ENCODE results near the gene CLTB. TPM values are rescaled to one million over a fixed set of nuclear protein-coding genes. Genes with fewer than 3 reads are reported as not detected.

The CLTB gene
- total RNA-seq, 1 experiment from 2014 or later = 339 TPM

- no peak for DNase-seq (ENCODE audit: unreplicated experiment)
- CTCF ChIA-PET = interaction anchor here (0.7 kb wide), 1 partner anchor 10 kb away, joined by 3 read pairs; no protein-coding TSS in a partner anchor
- POLR2A ChIA-PET = interaction anchor here (1.0 to 11.3 kb wide), 3 partner anchors 9 to 78 kb away, joined by 3 to 149 read pairs (median 6); partner anchors contain the start of genes FAF2 and RNF44
- peaks cover 24% of the 10 kb centered on the region for H3K4me1 Mint-ChIP-seq (ENCODE audit: insufficient read depth, unreplicated experiment)
- H3K27ac Mint-ChIP-seq (ENCODE audit: low read depth, unreplicated experiment) = no peak overlapping the region
- peaks cover 40% of the 10 kb centered on the region for H3K36me3 Mint-ChIP-seq (ENCODE audit: insufficient read depth, unreplicated experiment)
- no peaks in the 10 kb centered on the region for H3K27me3 Mint-ChIP-seq (ENCODE audit: insufficient read depth, unreplicated experiment)
- BruUV-seq (replicated peaks) = no TSS peak
- no peak overlapping the region for H3K4me3 Mint-ChIP-seq (ENCODE audit: unreplicated experiment)
- intact Hi-C loops (cut with micrococcal nuclease) = no loop called here
- no peak for TF ChIP-seq CTCF (IDR thresholded peaks at IDR 0.05; ENCODE audit: unreplicated experiment)
- H3K9me3 Mint-ChIP-seq (ENCODE audit: unreplicated experiment) = no peaks in the 10 kb centered on the region
These were observed 42.7 kb upstream of the CLTB start for GRCh38 chr5:176458904-176459561.

DNA sequence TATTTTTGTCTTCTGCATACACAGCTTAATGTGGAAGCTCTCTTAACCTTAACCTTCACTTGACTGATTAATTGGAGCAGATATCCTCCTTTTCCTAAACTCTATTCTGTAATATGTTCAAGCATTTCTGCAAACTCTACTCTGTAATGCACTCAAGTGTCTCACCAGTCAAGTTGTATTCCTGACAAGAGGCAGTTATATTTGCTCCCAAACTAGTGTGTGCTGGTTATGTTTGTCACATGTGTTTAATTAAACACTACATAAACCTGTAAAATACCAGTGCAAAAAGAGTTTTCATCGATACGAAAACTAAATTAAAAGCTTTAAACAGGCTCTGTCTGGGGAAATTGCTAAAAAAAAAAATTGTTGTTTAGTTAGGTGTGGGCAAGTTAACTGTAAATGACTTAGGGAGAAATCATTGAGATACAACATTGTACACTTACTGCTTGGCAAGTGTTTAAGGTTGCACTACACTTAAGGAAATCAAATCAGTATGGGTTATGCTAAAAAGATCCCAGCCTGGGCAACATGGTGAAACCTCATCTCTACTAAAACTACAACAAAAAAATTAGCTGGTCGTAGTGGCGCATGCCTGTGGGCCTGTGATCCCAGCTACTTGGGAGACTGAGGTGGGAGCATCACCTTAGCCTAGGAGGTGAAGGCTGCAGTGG is 38.5 kb upstream of the CLTB start:
- H3K27ac Mint-ChIP-seq (ENCODE audit: low read depth, unreplicated experiment) = no peak overlapping the region
- no TSS peak for BruUV-seq (replicated peaks)

GRCh38 chr5:176450077-176450476 is 33.7 kb upstream of the CLTB start:
- peaks cover 49% of the 10 kb centered on the region for H3K36me3 Mint-ChIP-seq (ENCODE audit: insufficient read depth, unreplicated experiment)
- DNase-seq (ENCODE audit: unreplicated experiment) = no peak
- TF ChIP-seq CTCF (IDR thresholded peaks at IDR 0.05; ENCODE audit: unreplicated experiment) = no peak
- intact Hi-C loops (cut with micrococcal nuclease) = no loop called here
- CTCF ChIA-PET = interaction anchor here (0.5 to 6.7 kb wide), 6 partner anchors 16 to 135 kb away, joined by 3 to 83 read pairs (median 4); partner anchors contain the start of gene CLTB
- H3K4me3 Mint-ChIP-seq (ENCODE audit: unreplicated experiment) = peak overlapping the region; percentile 92
- BruUV-seq (replicated peaks) = no TSS peak
- no peaks in the 10 kb centered on the region for H3K9me3 Mint-ChIP-seq (ENCODE audit: unreplicated experiment)
- H3K27ac Mint-ChIP-seq (ENCODE audit: low read depth, unreplicated experiment) = no peak overlapping the region
- POLR2A ChIA-PET = interaction anchor here (0.7 to 10.1 kb wide), 7 partner anchors 12 to 92 kb away, joined by 3 to 149 read pairs (median 19); partner anchors contain the start of genes CLTB and RNF44
- peaks cover 24% of the 10 kb centered on the region for H3K4me1 Mint-ChIP-seq (ENCODE audit: insufficient read depth, unreplicated experiment)
- no peaks in the 10 kb centered on the region for H3K27me3 Mint-ChIP-seq (ENCODE audit: insufficient read depth, unreplicated experiment)

More for the DNA sequence above, 38.5 kb upstream of the CLTB start:
- ChIA-PET POLR2A (interaction anchor here (0.6 to 10.1 kb wide), 3 partner anchors 7 to 83 kb away, joined by 4 to 149 read pairs (median 4); partner anchors contain the start of gene RNF44), CTCF (interaction anchor here (0.6 to 1.9 kb wide), 6 partner anchors 9 to 1623 kb away, joined by 3 to 7 read pairs (median 4); no protein-coding TSS in a partner anchor)
- Mint-ChIP-seq H3K27me3 (ENCODE audit: insufficient read depth, unreplicated experiment) (no peaks in the 10 kb centered on the region), H3K4me3 (ENCODE audit: unreplicated experiment) (no peak overlapping the region), H3K9me3 (ENCODE audit: unreplicated experiment) (no peaks in the 10 kb centered on the region), H3K36me3 (ENCODE audit: insufficient read depth, unreplicated experiment) (peaks cover 59% of the 10 kb centered on the region), H3K4me1 (ENCODE audit: insufficient read depth, unreplicated experiment) (peaks cover 34% of the 10 kb centered on the region)
- DNase-seq (ENCODE audit: unreplicated experiment) = no peak
- no peak for TF ChIP-seq CTCF (IDR thresholded peaks at IDR 0.05; ENCODE audit: unreplicated experiment)
- intact Hi-C loops (cut with micrococcal nuclease) = no loop called here

All from MCF 10A (cell line).